HG03108 (cell line): ENCODE measurements around the gene FRS3.
"Not testable (repeated sequence)": the region's sequence is repeated elsewhere in the genome, so short reads cannot be mapped to it uniquely, and the experiment has no call there.

Experiments
- ATAC-seq: cut with Tn5 transposase; IDR thresholded peaks from one replicate; pipeline ENCODE4 v1.9.1; 2021; ENCODE audit warnings: moderate library complexity; ENCODE audit not compliant: unreplicated experiment

The FRS3 gene

DNA sequence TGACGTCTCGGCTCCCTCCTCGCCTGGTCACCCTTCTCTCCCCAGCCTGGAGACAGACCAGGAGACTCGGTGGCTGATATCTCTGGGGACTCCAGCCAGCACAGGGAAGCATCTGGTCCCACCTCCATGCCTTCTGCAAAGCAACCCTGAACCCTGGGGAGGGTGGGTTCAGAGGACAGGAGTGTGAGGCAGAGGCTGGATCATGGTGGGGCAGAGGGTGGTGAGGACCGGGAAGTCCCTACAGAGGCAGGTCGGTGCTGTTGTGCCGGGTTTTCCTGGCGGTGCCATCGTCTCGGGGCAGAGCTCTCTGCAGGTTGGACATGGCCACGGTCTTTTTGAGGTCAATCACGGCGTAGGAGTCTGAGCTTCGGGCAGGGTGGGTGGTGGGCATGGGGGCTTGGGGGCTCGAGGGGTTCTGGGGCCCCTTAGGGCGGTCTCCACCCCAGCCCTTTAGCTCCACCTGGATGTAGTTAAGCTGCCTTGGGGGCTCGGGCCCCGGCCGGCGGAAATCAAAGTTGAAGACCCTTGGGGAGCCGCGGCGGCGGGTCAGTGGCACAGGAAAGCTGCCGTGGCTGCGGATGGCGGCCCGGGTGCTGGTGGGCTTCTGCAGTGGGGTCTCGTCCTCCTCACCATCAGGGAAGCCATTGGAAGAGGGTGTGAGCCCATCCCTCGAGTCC lies 9.2 kb downstream of the FRS3 start:
- ATAC-seq: no peak

DNA sequence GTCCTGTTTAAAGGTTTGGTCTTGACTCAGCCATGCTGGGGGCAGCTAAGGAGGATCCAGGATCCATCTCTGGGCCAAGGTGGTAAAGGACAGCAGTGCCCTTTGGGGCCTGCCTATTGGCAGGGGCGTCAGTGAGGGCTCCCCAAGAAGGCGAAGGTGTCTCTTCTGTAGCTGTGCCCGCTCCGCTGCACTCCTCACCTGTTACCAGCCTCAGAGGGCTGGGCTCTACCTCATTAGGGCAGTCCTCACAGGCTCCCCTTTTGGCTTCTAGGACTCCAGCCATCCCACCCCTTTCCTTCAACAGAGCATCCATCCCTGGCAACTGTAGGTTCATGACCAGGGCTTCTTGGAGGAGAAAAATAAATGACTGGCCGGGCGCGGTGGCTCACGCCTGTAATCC lies 10.3 kb downstream of the FRS3 start:
- no peak for ATAC-seq

DNA sequence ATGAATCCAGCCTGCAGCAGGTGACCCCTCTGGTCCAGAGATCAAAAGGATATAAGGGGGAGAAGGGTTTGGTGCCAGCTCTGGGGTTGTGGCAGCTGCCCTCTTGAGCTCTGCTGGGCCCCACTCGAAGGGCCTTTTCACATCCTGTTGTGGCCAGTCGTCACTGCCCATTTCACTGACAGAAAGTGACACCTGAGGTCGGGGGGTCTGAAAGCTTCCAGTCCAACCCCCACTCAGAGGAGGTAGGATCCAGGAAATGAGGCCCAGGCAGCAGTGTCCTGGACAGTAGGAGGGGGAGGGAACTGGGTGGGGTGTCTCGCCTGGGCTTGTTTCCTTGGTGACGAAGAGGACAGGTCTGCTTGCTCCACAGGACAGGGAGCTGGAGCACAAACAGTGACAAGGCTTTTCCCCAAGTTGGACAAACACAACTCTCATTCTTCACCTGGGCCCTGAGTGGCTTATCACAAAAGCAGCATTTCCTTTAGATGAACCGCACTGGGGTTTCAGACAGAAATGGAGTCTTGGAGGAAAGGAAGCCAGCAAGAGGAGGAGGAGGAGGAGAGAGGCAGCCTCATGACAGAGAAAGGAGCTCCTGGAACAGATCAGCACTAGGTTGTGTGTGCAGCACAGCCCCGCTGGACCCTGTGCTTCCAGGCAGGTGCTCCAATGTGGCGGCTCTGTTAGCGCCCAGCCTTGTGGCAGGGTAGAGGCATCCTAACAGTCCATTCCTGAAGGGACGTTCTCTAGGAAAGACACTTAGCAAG lies 11.0 kb downstream of the FRS3 start:
- no peak for ATAC-seq

DNA sequence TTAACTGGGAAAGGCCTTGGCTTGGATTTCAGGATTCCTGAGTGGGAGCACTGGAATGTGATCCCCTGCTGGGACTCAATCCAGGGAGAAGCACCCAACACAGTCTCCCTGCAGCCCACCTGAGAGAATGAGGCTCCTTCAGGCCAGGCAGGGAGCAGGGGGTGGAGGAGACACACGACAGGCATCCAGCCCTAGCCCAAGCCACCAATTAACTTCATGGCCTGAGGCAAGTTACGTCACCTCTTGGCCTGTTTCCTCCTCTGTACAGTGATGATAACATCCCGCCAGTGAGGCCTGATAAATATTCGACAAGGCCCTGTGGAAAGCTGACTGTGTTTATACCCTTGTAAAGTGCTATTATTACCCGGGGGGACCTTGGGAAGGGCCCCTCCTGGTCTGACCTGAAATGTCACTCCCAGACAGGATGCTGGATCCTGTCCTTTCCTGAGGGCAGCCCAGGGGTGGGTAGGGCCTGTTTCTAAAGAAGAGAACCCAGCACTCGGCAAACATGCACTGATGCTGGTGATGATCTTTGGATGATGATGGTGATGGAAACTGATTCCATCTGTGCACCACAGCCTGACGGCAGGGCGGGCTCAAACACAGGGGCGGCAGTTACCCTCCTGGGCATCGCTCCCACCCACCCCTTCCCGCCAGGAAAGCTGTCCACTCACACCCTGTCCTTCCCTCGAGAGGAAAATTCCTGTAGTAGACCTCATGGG lies 12.4 kb downstream of the FRS3 start:
- ATAC-seq: no peak

DNA sequence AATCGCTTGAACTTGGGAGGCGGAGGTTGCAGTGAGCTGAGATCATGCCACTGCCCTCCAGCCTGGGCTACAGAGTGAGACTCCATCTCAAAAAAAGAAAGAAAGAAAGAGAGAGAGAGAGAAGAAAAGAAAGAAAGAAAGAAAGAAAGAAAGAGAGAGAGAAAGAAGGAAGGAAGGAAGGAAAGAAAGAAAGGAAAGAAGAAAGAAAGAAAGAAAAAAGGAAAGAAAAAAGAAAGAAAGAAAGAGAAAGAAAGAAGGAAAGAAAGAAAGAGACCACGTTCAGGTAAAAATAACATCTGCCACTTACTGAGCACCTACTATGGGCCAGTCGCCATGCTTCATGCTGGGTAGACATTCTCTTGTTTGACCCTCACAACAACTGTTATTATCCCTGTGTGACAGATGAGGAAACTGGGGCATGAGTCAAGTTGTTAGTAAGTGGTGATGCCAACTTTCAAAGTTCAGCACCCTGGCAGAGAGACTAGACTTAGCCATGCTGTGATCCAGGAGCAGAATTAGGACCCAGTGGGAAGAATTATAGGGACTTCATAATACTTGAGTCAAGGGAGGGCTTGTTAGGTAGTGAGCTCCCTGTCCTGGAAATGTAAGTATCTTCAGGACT lies 13.5 kb downstream of the FRS3 start:
- not testable (repeated sequence) for ATAC-seq

DNA sequence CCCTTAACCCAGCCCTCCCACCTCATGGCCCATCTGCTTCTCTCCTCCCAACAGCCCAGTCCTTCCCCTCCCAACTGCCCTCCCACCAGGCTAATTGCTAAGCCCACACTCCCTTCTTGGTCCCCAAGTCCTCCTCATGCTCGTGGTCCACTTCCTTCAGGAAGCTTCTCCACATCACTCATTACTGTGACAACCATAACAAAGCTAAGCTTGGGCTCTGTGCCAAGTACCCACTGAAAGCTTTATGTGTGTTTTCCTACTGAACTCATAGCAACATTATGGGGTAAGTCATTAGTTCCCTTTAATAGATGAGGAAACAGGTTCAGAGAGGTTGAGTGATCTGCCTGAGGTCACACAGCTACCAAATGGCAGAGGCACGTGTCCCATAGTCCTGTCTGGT lies 16.2 kb downstream of the FRS3 start:
- ATAC-seq: no peak

DNA sequence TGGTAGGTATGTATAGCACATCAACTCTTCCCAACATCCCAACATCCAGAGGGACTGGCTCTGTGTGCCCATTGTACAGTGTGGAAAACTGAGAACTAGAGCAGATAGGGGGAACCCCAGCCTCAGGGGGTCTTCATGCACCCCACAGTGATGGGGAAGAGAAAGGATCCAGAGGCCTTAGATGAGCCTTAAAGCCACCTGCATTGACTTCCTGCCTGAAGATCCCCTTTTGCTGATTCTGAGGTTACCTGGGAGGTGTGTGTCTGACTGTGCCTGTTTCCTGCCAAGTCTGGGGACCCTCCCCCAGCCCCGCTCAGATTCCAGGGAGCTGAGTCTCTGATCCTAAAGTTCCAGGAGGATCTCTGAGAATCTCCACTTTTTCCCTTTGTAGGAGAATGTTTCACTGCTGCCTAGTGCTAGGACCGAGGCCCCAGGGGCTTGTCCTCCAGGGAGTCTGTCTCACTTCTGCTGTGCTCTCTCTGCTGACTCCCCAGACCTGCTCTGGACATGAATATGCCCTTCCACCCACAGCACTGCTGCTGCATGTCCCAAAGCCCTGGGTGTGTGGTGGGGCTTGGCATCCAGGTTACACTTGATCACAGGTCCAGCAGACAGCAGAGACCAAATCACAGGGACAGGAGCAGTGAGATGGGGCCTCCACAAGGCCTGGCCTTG lies 19.7 kb downstream of the FRS3 start:
- ATAC-seq: no peak

DNA sequence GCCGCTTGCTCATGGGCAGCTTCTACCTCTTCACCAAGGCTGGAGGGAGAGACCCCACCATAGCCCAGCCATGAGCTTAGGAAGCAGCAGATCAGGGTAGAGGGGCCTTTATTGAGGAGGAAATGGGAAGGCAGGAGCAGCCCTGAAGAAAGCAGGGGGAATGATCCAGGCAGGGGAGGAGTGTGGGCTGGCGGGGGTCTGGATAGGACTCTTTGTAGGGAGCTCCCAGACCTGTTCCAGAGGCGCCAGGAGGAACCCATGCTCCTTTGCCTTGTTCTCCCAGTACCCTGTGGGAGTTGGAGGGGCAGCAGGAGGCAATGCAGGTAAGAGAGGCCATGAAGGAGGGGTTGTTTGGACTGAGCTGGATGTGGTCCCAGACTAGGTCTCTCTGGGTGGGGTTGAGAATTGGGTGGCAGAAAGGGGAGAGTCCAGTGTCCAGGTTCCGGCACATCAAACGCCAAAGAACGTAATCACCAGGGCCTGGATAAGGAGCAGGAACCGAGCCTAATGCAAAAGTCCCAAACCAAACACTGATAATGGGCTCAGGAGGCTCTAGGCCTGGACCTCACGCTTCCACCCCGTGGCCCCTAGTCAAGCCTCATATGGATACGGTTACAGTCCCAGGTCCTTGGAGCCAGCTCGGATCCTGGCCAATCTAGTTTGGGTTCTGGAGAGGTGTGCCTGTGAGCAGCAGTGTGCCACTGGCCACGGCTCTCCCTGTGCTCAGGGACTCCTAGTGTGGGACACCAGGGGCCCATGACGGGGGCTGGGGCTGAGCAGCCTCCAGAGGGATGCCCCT lies 20.4 kb downstream of the FRS3 start:
- no peak for ATAC-seq

DNA sequence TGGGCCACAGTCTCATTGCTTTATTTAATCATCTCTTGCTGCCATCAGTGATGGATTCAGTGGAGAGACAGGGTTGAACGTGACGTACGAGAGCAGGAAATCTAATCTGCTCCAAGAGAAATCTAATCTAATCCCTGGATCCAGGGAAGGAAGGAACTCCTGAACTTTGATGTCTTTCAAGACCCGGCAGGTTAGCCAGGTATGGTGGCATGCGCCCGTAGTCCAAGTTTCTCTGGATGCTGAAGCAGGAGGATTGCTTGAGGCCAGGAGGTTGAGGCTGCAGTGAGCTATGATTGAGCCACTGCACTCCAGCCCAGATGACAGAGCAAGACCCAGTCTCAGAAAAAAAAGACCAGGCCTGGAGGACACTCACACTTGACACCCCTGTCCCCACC lies 21.1 kb downstream of the FRS3 start:
- no peak for ATAC-seq

DNA sequence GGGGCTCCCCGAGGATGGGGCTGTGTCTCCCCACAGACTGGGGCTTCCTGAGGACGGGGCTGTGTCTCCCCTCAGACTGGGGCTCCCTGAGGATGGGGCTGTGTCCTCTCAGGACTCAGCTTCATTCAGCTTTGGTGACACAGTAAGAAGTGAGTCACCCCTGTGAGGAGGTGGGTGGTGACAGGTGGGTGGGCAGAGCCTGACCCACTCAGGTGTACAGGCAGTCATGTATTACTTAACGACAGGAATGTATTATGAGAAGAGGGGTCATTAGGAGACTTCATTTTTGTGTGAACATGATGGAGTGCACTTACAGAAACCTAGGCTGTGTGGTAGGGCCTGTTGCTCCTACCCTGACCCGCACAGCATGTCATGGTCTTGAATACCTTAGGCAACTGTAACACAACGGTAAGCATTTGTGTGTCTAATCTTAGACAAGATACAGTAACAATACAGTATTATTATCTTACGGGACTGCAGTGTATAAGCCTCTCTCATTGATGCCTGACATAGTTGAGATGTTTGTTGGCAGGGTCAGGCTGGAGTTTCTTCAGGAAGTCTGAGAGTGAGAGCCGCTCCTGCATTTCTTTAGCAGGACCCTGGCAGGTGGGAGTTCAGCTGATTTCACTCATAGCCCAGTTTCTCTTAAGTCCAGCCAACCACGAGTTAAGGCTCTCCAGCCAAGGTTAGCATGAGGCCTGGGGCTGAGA lies 21.6 kb downstream of the FRS3 start:
- no peak for ATAC-seq

DNA sequence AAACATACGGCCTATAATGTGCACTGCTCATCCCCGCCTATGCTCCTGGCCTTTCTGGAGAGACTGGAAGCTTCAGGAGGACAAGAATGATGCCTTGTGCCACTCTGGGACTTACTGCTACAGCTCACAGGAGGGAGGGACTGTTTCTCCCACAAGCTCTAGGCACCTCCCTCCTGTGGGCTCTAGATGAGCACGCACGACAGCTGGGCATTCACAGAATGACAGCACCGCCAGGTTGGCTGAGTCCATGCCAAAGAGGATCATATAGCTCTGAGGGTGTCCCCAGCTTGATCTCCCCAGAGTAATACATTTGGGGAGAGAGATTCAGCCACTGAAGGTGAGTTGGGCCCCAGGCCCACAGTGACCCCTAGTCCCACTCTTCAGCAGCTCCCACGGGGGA lies 22.4 kb downstream of the FRS3 start:
- no peak for ATAC-seq

DNA sequence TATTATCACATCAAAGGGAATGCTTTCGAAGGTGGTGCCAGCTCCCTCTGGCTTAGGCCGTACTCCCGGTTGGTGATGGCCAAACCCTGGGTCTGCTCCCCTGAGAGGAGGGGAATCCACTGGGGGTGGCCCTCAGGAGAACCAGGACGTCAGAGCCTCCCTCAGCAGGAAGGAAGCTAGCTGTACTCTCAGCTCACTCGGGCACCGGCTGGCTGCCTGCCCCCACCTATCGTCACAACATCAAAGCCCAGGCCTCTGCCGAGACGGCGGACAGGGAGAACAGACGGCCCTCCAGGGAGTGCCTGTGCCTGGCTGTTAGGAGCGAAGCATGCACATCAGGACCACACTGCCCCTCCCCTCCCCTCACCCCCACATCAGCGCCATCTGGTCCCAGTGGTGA lies 23.3 kb downstream of the FRS3 start:
- no peak for ATAC-seq

DNA sequence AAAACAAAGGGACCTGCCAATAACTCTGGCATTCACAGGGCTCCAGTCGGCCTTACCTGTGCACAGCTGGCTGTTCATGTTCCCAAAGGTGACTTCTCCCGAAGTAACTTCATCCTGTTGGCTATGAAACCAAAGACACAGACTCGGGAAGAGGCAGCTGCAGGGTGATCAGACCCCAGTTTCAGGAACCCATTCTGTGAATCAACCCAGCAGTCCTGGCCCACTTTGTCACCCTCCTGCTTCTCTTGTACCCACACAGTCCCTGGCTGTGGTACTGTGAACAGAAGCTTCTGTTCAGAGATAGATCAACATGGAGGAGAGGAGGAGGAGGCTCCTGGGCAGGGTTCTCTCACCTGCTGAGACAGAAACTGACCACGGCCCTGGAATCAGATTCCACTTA lies 23.8 kb downstream of the FRS3 start:
- no peak for ATAC-seq

DNA sequence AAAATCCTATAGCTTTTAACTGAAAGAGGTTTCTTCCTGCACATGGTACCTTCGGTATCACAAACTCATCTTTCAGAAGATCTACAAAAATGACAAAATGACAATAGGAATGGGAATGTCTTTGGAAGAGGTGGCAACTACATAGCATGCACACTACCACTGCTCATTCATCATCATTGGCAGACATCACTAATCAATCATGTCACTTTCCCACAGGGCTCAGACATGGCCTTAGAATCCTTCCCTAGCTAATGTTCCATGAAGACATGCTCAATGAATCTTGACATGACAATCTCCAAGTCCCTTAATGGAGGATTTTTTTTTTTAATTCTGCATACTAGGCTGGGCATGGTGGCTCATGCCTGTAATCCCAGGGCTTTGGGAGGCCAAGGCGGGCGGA lies 29.3 kb downstream of the FRS3 start:
- no peak for ATAC-seq

DNA sequence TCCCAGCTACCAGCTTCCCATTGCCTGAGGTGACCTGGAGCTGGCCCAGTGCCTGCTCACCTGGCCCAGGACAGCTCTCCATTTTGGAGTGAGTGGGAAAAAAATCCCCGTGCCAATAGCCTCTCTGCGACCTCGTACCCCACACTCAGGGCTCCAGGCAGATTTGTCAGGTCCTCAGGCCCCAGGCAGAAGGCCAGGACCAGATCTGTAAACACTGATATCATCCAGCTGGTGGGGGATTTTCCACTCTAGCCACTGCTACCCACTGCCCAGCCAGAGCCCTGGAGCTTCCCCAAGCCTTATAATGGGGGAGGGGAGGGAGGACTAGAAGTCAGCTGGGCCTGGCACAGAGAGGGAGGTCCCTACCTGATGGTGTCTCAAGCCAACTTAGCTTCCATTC lies 31.2 kb downstream of the FRS3 start:
- ATAC-seq: no peak

DNA sequence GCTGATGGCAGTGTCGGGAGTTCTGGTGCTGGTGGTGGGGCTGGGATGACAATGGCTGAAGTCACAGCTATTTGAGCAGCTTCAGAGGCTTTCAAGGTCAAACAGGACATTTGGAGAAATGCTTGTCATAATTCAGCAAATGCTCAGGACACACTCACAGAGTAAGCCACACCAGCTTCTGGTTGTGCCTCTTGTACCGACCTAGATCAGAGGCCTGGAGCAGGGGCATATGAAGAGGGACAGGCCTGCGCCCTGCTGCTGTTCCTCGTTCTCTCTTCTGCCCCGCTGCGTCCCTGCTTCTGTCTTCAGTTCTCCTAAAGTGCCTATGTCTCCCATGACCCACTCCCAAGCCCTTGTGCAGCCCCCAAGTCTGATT lies 31.6 kb downstream of the FRS3 start:
- ATAC-seq: no peak

DNA sequence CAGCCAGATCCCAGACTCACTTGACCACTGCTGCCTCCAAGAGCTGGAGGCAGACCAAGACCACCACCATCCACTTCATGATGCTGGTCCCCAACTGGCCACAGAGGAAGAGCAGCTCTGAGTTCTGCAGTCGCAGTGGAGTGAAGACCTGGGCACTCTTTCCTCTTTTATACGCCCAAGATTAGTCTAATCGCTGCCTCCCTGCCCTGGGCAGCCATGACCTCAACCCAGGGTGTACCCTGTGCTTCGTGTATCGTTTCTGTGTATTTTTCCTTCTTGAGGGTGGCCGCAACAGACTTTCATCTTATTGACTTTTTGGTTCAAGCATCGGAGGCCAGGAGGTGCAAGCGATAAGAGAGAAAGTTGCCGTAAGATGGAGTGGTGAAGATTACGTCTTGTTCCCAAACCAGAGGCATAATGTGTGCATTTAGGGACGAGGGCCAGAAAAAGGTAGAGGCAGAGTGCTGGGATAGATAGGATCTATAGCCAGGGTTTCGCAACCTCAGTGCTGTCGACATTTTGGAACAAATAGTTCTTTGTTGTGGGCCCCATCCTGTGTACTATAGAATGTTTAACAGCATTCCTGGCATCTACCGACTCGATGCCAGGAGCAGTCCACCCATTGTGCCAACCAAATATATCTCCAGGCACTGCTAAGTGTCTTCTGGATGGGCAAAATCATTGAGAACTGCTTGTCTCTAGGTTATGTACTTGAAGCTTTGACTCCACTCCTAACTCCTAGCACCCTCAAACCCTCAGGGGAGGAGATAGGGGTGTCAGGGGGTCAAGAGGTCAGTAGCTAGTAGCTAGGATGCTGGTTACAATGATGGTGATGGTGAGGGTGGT lies 32.2 kb downstream of the FRS3 start, which contains the start of gene PGC:
PGC (minus strand) TSS at position 142 of the 846 bp plus-strand sequence; CDS start at position 79, 63 bp downstream.
- ATAC-seq: no peak

DNA sequence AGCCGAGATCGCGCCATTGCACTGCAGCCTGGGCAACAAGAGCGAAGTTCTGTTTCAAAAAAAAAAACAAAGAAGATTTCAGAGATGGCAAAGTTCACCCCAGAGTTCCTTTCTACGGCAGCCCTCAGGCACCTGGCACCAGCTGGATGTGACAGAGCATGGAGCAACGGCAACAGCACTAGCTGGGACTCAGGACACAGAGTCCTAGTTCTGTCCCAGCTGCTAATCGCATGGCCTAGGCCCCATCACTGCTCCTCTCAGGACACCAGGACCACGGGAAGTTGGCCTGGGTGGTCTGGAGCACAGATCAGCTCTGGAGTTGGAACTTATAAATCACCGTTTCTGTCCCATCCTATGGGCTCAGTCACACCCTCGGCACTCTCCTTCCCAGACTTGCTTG lies 33.6 kb downstream of the FRS3 start:
- ATAC-seq: no peak
